HG03139 (cell line): Measurements from ENCODE around the gene BABAM1.

Experiments
- ATAC-seq: cut with Tn5 transposase; IDR thresholded peaks from one replicate; pipeline ENCODE4 v1.9.1; 2021; ENCODE audit not compliant: unreplicated experiment

The BABAM1 gene

DNA sequence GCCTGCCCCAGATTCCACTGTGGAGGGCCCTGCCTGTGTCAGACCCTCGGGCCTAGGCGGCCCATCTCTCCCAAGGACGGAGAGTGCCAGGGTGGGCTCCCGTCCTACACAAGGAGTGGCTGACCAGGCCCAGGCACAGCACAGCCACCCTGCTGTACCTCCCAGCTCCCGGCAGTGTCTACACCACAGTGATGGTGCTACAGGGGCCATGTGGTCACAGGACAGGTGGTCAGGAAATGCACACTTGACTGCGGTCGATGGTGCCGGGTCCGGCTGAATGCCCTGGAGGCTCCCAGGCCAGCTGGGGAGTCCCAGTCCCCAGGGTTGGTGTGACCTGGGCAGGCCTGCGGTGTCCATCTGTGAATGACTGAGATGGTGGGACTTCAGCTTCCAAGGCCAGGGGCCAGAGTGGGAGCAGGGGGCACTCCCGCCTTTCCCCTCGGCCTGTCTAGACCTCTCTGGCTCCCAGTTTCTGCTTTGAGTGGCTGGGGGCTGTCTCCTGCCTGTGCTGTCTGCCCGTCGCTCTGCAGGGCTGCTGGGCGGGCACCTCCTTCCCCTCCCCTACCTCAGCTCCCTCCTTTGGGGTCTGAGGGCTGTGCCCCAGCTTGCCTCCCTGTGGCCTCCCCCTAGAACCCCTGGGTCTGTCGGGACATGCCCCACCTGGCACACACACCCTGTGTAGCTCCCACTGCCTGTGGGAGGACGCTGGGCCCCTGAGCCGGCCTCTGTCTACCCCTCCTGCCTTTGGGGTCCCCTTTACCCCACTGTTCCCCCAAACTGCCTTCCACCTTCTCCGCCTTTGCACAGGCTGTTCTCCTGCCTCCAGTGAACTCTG lies 54.6 kb downstream of the BABAM1 start:
- no peak for ATAC-seq

DNA sequence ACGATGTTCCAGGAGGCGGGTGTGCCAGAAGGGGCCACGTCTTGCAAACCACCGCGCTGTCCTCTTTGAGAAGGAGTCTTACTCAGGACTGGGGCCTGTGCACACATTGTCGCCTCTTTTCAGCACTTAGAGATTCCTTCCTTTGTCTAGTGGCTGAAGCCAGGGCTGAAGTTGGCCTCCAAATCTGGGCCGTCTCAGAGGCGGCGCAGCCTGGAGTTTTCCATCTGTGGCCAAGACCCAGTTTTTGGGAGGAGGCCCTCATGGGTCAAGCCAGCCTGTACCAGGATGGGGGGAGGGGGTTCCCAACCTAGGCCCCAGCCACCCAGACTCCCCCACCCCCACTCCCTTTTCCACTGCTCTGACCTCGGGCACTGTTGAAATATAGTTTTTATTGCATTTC lies 55.6 kb downstream of the BABAM1 start:
- ATAC-seq, result no peak

DNA sequence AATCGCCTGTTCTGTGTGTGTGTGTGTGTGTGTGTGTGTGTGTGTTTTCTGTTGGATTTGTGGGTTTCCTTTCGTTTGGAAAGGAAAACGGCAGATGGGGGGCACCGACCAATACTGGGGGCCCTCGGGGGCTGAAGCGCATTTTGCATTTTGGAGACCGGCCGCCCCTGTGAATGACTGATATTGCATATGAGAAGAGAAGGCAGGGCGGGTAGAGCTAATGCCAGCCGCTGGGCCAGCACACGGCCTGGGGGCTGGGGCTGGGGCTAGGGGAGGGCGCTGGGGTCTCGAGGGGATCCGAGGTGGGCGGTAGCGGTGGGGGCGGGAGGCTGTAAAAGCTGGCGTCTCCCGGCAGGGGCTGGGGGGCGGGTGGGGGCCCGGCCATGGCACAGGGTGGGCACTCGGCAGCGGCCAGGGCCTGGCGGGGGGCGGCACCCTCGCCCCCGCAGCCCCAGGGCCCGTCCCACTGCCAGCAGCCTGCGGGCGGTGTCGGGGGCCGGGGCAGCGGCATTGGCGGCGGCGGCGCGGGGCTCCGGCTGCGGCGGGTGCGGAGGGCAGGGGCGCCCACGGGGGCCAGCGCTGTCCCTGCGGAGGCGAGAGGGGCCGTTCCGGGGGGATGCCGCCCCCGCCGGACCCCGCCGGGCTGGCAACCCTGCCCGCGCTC lies 56.2 kb downstream of the BABAM1 start:
- ATAC-seq, result no peak

DNA sequence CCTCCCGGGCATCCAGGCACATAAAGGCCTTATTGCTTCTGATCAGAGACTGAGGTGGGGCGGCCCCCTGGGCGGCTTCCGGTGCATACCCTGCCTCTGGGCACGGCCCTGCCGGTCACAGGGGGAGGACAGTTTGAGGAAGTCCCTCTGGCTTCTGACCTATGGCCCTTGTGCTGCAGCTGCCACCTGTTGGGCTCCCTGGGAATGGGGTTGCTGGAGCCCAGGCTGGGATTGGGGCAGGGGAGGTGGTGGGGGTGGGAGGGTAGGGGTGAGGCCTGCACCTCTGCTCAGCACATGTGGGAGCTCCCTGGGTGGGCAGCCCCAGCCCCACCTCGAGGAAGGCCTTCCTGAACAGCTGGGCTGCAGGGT lies 56.7 kb downstream of the BABAM1 start:
- ATAC-seq, result no peak

DNA sequence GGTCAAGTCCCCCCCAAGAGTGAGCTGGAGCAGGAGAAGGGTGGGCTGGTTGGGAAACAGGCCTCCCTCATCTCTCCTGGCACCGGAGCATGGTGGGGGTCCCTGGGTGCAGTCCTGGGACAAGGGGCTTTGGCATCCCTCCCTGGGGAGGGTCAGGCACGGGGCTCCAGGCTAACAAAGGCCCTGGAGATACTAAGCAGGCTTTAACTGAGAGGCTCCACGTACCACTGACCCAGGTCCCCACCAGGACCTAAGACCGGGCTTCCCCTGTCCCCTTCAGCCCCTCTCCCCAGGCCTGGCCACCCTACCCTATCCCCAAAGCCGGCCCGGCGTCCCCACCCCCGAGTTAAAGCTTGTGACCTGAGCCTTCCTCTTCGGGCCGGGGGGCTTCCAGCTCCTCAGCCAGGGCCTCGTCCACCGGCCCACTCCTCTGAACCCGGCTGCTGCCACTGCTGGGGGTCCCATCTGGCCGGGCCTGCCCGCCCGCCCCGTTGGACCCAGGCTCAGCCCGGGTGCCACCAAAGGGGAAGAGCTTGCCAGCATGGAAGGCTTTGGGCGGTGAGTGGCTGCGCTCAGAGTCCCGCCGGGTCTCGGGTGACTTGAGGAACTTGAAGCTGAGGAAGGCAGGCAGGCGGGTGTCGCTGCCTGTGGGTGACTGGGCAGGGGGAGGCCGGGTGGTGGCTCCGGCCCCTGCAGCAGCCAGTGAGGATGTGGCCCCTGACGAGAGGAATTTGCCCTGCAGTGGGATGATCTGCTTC lies 57.3 kb downstream of the BABAM1 start:
- no peak for ATAC-seq

DNA sequence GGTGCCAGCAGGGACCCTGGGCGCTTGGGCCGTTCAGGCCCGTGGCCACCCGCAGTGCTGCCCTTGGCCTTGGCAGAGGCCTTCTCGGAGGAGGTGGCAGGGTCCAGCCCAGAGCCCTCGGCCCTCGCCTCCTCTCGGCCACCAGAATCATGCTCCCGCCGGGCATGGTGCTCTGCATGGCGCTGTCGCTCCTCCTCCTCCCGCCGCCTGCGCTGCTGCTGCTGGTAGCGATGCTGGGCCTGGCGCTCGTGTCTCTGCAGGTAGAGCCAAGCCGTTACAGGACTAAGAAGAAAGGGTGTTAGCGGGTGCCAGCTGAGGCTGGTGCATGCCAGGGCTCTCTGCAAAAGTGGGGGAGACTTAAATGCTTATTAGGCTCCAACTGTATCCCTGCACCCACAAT lies 57.9 kb downstream of the BABAM1 start:
- ATAC-seq, result no peak

DNA sequence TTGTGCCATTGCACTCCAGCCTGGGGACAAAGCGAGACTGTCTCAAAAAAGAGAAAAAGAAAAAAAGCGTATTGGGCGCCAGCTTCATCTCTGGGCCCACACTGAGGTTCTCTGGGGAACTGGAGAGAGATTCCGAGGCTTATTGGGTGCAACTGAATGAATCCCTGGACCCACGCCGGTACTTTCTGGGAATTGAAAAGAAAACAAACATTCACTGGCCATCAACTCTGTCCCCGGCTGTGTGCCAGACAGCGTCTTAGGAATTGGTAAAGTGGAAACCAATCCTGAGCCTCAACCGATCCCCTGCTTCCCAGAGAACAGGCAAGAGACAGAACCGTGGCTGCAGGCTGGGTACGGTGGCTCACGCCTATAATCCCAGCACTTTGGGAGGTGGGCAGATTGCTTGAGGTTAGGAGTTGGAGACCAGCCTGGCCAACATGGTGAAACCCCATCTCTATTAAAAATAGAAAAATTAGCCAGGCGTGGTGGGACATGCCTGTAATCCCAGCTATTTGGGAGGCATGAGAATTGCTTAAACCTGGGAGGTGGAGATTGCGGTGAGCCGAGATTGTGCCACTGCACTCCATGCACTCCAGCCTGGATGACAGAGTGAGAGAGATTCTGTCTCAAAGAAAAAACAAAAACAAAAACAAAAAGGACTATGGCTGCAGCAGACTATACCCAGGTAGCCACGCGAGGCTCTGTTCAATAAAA lies 58.8 kb downstream of the BABAM1 start:
- ATAC-seq, result no peak

DNA sequence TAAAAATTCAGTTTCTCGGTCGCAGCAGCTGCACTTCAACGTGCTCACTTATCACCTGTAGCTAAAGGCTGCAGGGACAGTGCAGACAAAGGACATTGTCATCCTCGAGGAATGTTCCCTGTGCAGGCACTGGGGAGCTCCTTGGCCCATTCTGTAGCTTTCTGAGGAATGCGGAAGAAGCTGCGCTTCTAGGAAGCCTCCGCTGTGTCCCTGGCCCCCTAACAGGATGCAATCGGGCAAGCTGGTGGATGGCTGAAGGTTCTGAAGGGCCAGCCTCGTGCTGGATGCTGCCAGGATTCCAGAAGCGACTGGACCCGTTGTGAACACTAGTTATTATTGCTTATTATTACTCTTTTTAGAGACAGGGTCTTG lies 59.3 kb downstream of the BABAM1 start:
- ATAC-seq, result no peak

DNA sequence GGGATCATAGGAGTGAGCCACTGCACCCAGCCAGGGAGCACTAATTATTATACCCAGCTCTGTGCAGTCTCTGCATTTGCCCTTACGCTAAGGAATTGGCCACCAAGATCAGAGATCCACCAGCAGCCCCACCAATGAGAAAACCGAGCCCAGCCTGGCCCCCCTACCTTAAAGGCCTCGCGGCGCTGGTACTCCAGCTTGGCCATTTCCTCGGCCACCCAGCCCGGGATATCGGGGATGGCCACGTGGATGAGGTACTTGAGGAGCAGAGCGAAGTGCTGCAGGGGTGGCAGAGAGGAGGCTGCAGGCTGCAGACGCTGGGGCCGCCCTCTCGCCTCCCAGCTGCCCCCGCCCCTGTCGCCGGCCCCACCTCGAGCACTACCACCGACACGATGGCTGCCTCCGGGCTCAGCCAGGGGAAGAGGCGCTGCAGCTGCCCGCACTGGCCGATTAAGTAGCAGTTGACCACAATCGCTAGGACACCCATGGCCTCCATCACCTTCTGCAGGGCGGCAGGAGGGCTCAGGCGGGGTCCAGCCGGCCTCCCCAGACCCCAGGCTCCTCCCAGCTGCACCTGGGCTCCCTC lies 59.9 kb downstream of the BABAM1 start:
- ATAC-seq, result no peak

DNA sequence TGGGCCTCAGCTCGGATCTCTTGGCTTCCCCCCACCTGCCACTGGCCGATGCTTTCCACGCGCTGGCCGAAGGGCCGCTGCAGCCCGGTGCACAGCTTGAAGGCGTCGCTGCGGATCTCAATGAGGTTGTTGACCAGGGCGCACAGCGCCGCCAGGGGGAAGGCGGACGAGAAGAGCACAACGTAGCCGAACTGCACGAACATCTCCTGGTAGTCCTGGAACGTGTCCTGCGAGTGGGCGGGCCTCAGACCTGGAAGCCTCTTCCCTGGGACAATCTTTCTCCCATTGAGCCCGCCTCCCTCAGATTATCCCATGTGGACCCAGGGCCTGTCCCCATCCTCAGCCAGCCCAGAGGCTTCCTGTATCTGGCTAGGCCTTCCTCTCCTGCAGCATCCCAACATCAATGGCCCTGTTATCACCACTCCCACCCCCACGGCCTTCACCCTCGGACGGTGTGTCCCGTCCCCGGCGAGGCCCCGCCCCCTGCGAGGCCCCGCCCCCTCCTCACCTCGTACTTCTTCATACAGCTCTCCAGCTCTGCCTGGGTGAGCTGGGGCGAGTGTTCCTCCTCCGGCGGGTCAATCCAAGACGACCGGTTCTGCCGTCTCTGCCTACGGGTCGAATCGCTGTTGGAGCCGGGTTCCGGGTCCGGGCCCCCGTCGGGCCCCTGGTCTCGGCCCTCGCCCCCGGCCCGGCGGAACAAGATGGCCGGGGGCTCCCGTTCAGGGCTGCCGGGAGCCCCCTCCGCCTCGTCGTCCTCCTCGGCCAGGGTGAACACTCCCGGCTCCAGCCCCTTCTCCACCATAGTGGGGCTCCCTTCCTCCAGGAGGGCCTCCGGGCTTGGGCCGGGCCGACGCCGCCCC lies 60.6 kb downstream of the BABAM1 start:
- ATAC-seq, result no peak
